HFFc6 (cell line): ENCODE measurements around the gene KCNMA1. TPM values are rescaled to one million over a fixed set of nuclear protein-coding genes. Genes with fewer than 3 reads are reported as not detected.

Experiments
- DNase-seq: peaks from one replicate; pipeline ENCODE4 v3.0.0-alpha.2; 2018
- H3K27ac Mint-ChIP-seq: 2 replicates; pipeline ENCODE4 v1.8.0; 2020; ENCODE audit warnings: mild to moderate bottlenecking, mixed read lengths
- H3K27me3 Mint-ChIP-seq: 2 replicates; pipeline ENCODE4 v1.8.0; 2021; ENCODE audit warnings: mild to moderate bottlenecking, moderate library complexity, mixed read lengths; ENCODE audit not compliant: insufficient read depth
- H3K36me3 Mint-ChIP-seq: 2 replicates; pipeline ENCODE4 v1.8.0; 2021; ENCODE audit warnings: low read depth, mixed read lengths
- H3K4me1 Mint-ChIP-seq: 2 replicates; pipeline ENCODE4 v1.8.0; 2020; ENCODE audit warnings: low read depth, mixed read lengths
- H3K4me3 Mint-ChIP-seq: 2 replicates; pipeline ENCODE4 v1.8.0; 2020; ENCODE audit warnings: mild to moderate bottlenecking, moderate library complexity, mixed read lengths
- H3K9me3 Mint-ChIP-seq: 2 replicates; pipeline ENCODE4 v1.8.0; 2020; ENCODE audit warnings: mild to moderate bottlenecking, mixed read lengths
- CTCF ChIP-seq: fragments of 200-600 bp; sonication (generic); IDR thresholded peaks from 2 replicates; pipeline ENCODE4 v1.5.0; 2021; ENCODE audit warnings: antibody characterized with exemption, mild to moderate bottlenecking
- total RNA-seq, 6 experiments: library from RNA; stranded (reverse); fragmentation: NEBNext Ultra II Directional; extraction: Animal tissue kit (Norgen Biotek cat#: 25700); gene quantifications; 2 replicates in 1 of 6; 3 replicates in 5 of 6; pipeline ENCODE4 v1.2.3, GENCODE V29; 2021

KCNMA1 gene
- total RNA-seq, 6 experiments from 2014 or later: 87.1 to 191 (median 93.5) TPM

- H3K27ac Mint-ChIP-seq: no peak overlapping the region
- peaks cover 48% of the 10 kb centered on the region for H3K27me3 Mint-ChIP-seq
- H3K4me1 Mint-ChIP-seq: no peaks in the 10 kb centered on the region
- no peak for DNase-seq
- H3K36me3 Mint-ChIP-seq: no peaks in the 10 kb centered on the region
- no peaks in the 10 kb centered on the region for H3K9me3 Mint-ChIP-seq
- no peak overlapping the region for H3K4me3 Mint-ChIP-seq
- TF ChIP-seq CTCF: no peak
These were observed 44.9 kb upstream of the KCNMA1 start for GRCh38 chr10:77682393-77683087.

GRCh38 chr10:77681839-77682238 lies 44.2 kb upstream of the KCNMA1 start:
- Mint-ChIP-seq H3K4me1 (no peaks in the 10 kb centered on the region), H3K4me3 (no peak overlapping the region), H3K27ac (no peak overlapping the region), H3K36me3 (no peaks in the 10 kb centered on the region), H3K9me3 (no peaks in the 10 kb centered on the region), H3K27me3 (peaks cover 43% of the 10 kb centered on the region)
- DNase-seq: no peak
- TF ChIP-seq CTCF: no peak

GRCh38 chr10:77680811-77681210 lies 43.2 kb upstream of the KCNMA1 start:
- TF ChIP-seq CTCF: no peak
- Mint-ChIP-seq H3K4me3 (no peak overlapping the region), H3K27me3 (peaks cover 38% of the 10 kb centered on the region), H3K27ac (no peak overlapping the region), H3K36me3 (no peaks in the 10 kb centered on the region), H3K4me1 (no peaks in the 10 kb centered on the region), H3K9me3 (no peaks in the 10 kb centered on the region)
- DNase-seq: no peak

GRCh38 chr10:77680065-77680464 lies 42.5 kb upstream of the KCNMA1 start:
- DNase-seq: no peak
- Mint-ChIP-seq H3K9me3 (no peaks in the 10 kb centered on the region), H3K36me3 (no peaks in the 10 kb centered on the region), H3K27ac (no peak overlapping the region), H3K27me3 (peaks cover 40% of the 10 kb centered on the region), H3K4me3 (no peak overlapping the region), H3K4me1 (no peaks in the 10 kb centered on the region)
- TF ChIP-seq CTCF: no peak

- no peaks in the 10 kb centered on the region for H3K36me3 Mint-ChIP-seq
- no peak for DNase-seq
- no peaks in the 10 kb centered on the region for H3K4me1 Mint-ChIP-seq
- H3K4me3 Mint-ChIP-seq: no peak overlapping the region
- no peak for TF ChIP-seq CTCF
- no peak overlapping the region for H3K27ac Mint-ChIP-seq
- H3K27me3 Mint-ChIP-seq: peaks cover 39% of the 10 kb centered on the region
- no peaks in the 10 kb centered on the region for H3K9me3 Mint-ChIP-seq
These were observed 41.6 kb upstream of the KCNMA1 start for GRCh38 chr10:77679217-77679616.
